Calu3 (cell line): Measurements from ENCODE around the gene LRRFIP1. TPM values are rescaled to one million over a fixed set of nuclear protein-coding genes. Genes with fewer than 3 reads are reported as not detected.

Experiments
- BruUV-seq: library from RNA; stranded (reverse); fragments of 400-500 nt; replicated peaks from 2 replicates; lab custom pipeline; 2021; lab: Mats Ljungman, UMichigan
- CTCF ChIA-PET: fragments of 300-600 bp; sonication (Branson Sonifier 250); formaldehyde crosslinking; loops from one replicate; lab custom pipeline; 2022; ENCODE audit warnings: antibody characterized with exemption; lab: Charles Lee
- DNase-seq: peaks from one replicate; pipeline ENCODE4 v3.0.0; 2022
- H3K27ac Mint-ChIP-seq: one replicate; pipeline ENCODE4 v1.8.0; 2022; ENCODE audit warnings: mixed read lengths; ENCODE audit not compliant: unreplicated experiment
- H3K27me3 Mint-ChIP-seq: one replicate; pipeline ENCODE4 v1.8.0; 2022; ENCODE audit warnings: mixed read lengths; ENCODE audit not compliant: unreplicated experiment
- H3K36me3 Mint-ChIP-seq: one replicate; pipeline ENCODE4 v1.8.0; 2022; ENCODE audit warnings: mild to moderate bottlenecking, moderate library complexity, mixed read lengths; ENCODE audit not compliant: insufficient read depth, unreplicated experiment
- H3K4me1 Mint-ChIP-seq: one replicate; pipeline ENCODE4 v1.8.0; 2022; ENCODE audit warnings: mild to moderate bottlenecking, low read depth, mixed read lengths; ENCODE audit not compliant: unreplicated experiment
- H3K4me3 Mint-ChIP-seq: one replicate; pipeline ENCODE4 v1.8.0; 2022; ENCODE audit warnings: mild to moderate bottlenecking, low read depth, moderate library complexity, mixed read lengths; ENCODE audit not compliant: unreplicated experiment
- H3K9me3 Mint-ChIP-seq: one replicate; pipeline ENCODE4 v1.8.0; 2022; ENCODE audit warnings: low read depth, mixed read lengths; ENCODE audit not compliant: unreplicated experiment
- intact Hi-C: fragments of 100-400 bp; cut with micrococcal nuclease; formaldehyde crosslinking; loops from one replicate; pipeline ENCODE4 v1.10.0; 2022; ENCODE audit not compliant: unreplicated experiment
- total RNA-seq: library from RNA; stranded (reverse); gene quantifications from 2 replicates; pipeline ENCODE4 v1.2.3, GENCODE V29; 2022
- TF ChIP-seq, protein P1 (sequence below): fragments of 200-600 bp; IDR thresholded peaks from one replicate; pipeline ENCODE4 v1.8.0; 2022; ENCODE audit warnings: antibody characterized with exemption; ENCODE audit not compliant: unreplicated experiment

The LRRFIP1 gene
- total RNA-seq, 1 experiment from 2014 or later = 161 TPM

DNA sequence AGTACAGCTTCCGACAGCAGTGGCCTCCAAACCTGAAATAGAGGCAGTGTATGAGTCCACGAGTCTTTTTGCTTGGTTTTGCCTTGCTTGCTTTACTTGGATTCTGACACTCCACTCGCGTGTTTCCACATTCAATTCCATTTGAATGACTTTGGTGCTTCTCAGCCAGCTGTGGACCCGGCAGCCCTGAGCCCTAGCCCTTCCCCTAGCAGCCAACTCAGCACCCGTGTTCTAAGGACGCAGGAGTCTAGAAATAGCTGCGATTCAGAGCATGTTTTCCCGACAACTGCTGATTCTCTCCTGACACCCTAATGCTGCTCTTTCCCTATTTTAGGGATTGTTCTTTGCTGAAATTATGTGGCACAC lies 20.6 kb downstream of the LRRFIP1 start:
- BruUV-seq = no TSS peak
- Mint-ChIP-seq H3K27ac (no peak overlapping the region), H3K9me3 (peaks cover 2% of the 10 kb centered on the region), H3K27me3 (peaks cover 66% of the 10 kb centered on the region), H3K4me1 (peaks cover 15% of the 10 kb centered on the region), H3K4me3 (no peak overlapping the region), H3K36me3 (no peaks in the 10 kb centered on the region)
- TF ChIP-seq, protein P1, sequence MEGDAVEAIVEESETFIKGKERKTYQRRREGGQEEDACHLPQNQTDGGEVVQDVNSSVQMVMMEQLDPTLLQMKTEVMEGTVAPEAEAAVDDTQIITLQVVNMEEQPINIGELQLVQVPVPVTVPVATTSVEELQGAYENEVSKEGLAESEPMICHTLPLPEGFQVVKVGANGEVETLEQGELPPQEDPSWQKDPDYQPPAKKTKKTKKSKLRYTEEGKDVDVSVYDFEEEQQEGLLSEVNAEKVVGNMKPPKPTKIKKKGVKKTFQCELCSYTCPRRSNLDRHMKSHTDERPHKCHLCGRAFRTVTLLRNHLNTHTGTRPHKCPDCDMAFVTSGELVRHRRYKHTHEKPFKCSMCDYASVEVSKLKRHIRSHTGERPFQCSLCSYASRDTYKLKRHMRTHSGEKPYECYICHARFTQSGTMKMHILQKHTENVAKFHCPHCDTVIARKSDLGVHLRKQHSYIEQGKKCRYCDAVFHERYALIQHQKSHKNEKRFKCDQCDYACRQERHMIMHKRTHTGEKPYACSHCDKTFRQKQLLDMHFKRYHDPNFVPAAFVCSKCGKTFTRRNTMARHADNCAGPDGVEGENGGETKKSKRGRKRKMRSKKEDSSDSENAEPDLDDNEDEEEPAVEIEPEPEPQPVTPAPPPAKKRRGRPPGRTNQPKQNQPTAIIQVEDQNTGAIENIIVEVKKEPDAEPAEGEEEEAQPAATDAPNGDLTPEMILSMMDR = no peak
- CTCF ChIA-PET = no interaction called here
- intact Hi-C loops = no loop called here
- DNase-seq = no peak

DNA sequence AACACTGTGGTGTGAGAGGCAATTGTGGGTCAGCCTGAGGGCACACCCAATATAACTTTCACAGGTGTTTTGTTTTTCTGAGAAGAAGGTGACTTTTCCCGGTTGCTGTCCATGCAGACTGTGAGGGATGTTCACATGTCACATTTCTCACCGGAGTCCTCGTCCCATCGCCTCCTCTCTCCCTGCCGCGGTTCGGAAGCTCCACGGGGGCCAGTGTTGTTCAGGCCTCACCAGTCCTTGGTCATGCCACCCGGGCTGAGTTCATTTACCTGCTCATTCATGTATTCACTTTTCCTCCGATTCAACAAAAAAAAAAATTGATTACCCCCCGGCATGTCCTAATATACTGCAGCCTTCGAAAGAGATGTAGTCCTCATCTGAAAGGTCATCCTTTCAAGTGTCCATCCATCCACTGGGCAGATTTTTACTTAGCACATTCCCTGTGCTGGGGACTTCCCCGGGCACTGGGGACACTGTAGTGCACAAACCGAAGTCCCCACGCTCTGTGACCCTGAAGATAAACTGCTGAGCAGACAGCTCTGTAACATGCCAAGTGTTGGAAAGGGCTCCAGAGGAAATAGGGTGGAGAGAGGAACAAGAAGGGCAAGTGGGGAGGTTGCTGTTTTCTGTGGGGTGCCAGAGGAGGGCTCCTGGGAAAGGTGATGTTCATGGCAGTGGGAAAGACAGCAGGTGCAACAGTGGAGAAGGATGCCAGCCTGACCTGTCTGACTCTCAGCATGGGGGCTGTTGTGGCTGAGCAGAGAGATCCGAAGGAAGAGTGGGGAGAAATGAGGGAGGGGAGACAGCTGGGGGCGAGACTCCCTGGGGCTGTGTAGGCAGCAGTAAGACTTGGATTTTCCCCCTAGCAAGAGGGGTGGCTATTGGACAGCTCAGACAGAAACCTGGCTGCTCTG lies 22.4 kb downstream of the LRRFIP1 start:
- H3K27ac Mint-ChIP-seq = no peak overlapping the region
- peaks cover 15% of the 10 kb centered on the region for H3K4me1 Mint-ChIP-seq
- H3K9me3 Mint-ChIP-seq = peaks cover 3% of the 10 kb centered on the region
- intact Hi-C loops = no loop called here
- DNase-seq = no peak
- no peaks in the 10 kb centered on the region for H3K36me3 Mint-ChIP-seq
- H3K4me3 Mint-ChIP-seq = no peak overlapping the region
- TF ChIP-seq, protein P1 = no peak
- peaks cover 50% of the 10 kb centered on the region for H3K27me3 Mint-ChIP-seq
- no TSS peak for BruUV-seq
- CTCF ChIA-PET = interaction anchor here (0.6 kb wide), 1 partner anchor 41 kb away, joined by 6 read pairs; no protein-coding TSS in a partner anchor

DNA sequence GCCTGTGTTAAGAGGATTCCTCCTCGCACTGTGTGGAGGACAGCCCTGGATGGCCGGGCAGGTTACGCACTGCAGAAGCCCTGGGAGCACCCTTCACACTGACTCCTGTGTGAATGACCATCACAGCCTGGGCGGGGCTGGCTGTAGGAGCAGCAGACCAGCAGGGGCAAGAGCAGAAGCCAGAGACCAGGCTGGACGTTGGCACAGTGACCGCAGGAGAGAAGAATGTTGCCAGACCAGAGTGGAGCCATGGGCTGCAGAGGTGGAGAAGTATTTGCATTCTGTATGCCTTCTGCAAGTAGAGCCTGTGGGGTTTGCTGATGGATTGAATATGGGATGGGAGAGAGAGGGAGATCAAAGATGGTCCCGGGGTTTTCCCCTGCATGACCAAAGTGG lies 23.1 kb downstream of the LRRFIP1 start:
- no TSS peak for BruUV-seq
- DNase-seq = peak; percentile 70
- intact Hi-C loops = no loop called here
- Mint-ChIP-seq H3K27ac (no peak overlapping the region), H3K4me1 (peaks cover 15% of the 10 kb centered on the region), H3K9me3 (peaks cover 3% of the 10 kb centered on the region), H3K36me3 (no peaks in the 10 kb centered on the region), H3K27me3 (peaks cover 44% of the 10 kb centered on the region), H3K4me3 (no peak overlapping the region)
- TF ChIP-seq, protein P1 = no peak
- CTCF ChIA-PET = interaction anchor here (0.6 kb wide), 1 partner anchor 40 kb away, joined by 6 read pairs; no protein-coding TSS in a partner anchor

DNA sequence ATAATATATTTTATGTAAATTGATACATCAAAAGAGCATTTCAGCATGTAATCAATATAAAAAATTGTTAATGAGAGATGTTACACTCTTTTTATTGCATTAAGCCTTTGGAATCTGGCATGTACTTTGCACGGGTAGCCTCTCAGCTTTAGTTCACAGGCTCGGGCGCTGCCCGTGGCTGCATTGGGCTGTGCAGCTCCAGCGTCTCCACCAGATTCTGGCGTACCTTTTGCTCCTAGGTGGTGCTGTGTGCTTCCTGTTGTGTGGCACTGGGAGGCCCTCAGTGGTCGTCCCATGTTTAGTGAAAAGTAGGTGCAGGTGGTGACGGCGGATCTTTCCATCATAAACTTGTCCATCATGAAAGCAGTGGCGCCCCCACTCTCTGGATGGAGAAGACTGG lies 24.4 kb downstream of the LRRFIP1 start:
- no peak for DNase-seq
- intact Hi-C loops = no loop called here
- CTCF ChIA-PET = interaction anchor here (0.7 kb wide), 1 partner anchor 47 kb away, joined by 4 read pairs; no protein-coding TSS in a partner anchor
- no peak overlapping the region for H3K4me3 Mint-ChIP-seq
- TF ChIP-seq, protein P1 = no peak
- H3K27ac Mint-ChIP-seq = no peak overlapping the region
- no TSS peak for BruUV-seq
- H3K9me3 Mint-ChIP-seq = peaks cover 3% of the 10 kb centered on the region
- H3K27me3 Mint-ChIP-seq = peaks cover 33% of the 10 kb centered on the region
- H3K36me3 Mint-ChIP-seq = no peaks in the 10 kb centered on the region
- peaks cover 15% of the 10 kb centered on the region for H3K4me1 Mint-ChIP-seq
